Progenitor cell of endocrine pancreas (in vitro differentiated cells): ENCODE measurements around the gene P2RX7. TPM values are rescaled to one million over a fixed set of nuclear protein-coding genes. Genes with fewer than 3 reads are reported as not detected.

Experiments used
- DNase-seq: peaks from one replicate; pipeline ENCODE4 v3.0.0; 2021; ENCODE audit warnings: low spot score; ENCODE audit not compliant: unreplicated experiment
- H3K27ac Mint-ChIP-seq: 2 replicates; pipeline ENCODE4 v1.8.0; 2021; ENCODE audit warnings: mild to moderate bottlenecking, moderate library complexity, mixed read lengths
- H3K27me3 Mint-ChIP-seq: 2 replicates; pipeline ENCODE4 v1.8.0; 2021; ENCODE audit warnings: mixed read lengths
- H3K36me3 Mint-ChIP-seq: 2 replicates; pipeline ENCODE4 v1.8.0; 2022; ENCODE audit warnings: mixed read lengths; ENCODE audit not compliant: insufficient read depth
- H3K4me1 Mint-ChIP-seq: 2 replicates; pipeline ENCODE4 v1.8.0; 2021; ENCODE audit warnings: low read depth, mixed read lengths
- H3K4me3 Mint-ChIP-seq: 2 replicates; pipeline ENCODE4 v1.8.0; 2021; ENCODE audit warnings: low read depth, mild to moderate bottlenecking, moderate library complexity, mixed read lengths
- H3K9me3 Mint-ChIP-seq: 2 replicates; pipeline ENCODE4 v1.8.0; 2021; ENCODE audit warnings: low read depth, mixed read lengths
- total RNA-seq: library from RNA; stranded (reverse); gene quantifications from 2 replicates; pipeline ENCODE4 v1.2.1, GENCODE V29; 2021
- TF ChIP-seq, protein P1 (sequence below): fragments of 200-600 bp; sonication (generic); IDR thresholded peaks from one replicate; pipeline ENCODE4 v1.5.0; 2021; ENCODE audit warnings: antibody characterized with exemption, mild to moderate bottlenecking; ENCODE audit not compliant: unreplicated experiment

P2RX7 gene
- total RNA-seq, 1 donor from 2014 or later = not detected

DNA sequence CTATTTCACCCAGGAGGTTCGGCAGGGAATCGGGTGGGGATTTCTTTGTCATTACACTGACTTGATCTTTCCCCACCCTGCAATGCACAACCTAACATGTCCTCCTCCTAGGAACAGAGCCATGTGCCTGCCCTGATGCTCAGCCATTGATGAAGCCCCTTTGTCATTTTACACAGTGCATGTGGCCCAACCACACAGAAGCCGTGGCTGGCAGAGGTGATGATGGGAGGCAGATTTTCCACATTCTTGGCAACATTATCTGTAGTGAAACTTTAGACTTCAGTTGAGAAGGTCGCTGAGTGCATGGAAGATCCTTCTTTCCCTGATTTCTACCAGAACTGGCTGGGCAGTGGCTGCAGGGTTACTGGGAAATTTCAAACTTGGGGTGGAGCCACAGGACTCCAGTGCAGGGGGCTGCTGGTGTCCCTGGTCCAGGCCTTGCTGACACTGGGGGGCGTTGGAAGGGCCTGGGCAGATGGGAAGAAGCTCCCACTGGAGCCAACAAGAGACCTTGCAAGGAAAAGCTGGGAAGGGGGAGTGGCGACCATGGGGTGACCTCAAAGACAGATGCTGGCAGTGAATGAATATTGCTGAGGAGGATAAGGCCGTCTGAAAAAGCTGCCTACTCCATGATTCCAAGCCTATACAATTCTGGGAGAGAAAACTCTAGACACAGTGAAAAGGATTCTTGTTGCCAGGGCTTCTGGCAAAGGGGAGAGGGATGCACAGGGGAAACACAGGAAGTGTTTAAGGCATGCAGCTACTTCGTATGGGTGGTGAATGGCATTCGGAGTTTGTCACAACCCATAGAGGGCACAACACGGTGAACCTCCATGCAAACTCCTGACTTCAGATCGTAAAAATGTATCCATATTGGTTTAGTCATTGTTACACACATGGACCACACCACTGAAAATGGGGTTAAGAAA lies 41.8 kb upstream of the P2RX7 start:
- Mint-ChIP-seq H3K27me3 (peaks cover 81% of the 10 kb centered on the region), H3K9me3 (no peaks in the 10 kb centered on the region), H3K4me1 (peaks cover 7% of the 10 kb centered on the region), H3K36me3 (no peaks in the 10 kb centered on the region), H3K27ac (no peak overlapping the region), H3K4me3 (no peak overlapping the region)
- DNase-seq = no peak
- TF ChIP-seq, protein P1, sequence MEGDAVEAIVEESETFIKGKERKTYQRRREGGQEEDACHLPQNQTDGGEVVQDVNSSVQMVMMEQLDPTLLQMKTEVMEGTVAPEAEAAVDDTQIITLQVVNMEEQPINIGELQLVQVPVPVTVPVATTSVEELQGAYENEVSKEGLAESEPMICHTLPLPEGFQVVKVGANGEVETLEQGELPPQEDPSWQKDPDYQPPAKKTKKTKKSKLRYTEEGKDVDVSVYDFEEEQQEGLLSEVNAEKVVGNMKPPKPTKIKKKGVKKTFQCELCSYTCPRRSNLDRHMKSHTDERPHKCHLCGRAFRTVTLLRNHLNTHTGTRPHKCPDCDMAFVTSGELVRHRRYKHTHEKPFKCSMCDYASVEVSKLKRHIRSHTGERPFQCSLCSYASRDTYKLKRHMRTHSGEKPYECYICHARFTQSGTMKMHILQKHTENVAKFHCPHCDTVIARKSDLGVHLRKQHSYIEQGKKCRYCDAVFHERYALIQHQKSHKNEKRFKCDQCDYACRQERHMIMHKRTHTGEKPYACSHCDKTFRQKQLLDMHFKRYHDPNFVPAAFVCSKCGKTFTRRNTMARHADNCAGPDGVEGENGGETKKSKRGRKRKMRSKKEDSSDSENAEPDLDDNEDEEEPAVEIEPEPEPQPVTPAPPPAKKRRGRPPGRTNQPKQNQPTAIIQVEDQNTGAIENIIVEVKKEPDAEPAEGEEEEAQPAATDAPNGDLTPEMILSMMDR = no peak

DNA sequence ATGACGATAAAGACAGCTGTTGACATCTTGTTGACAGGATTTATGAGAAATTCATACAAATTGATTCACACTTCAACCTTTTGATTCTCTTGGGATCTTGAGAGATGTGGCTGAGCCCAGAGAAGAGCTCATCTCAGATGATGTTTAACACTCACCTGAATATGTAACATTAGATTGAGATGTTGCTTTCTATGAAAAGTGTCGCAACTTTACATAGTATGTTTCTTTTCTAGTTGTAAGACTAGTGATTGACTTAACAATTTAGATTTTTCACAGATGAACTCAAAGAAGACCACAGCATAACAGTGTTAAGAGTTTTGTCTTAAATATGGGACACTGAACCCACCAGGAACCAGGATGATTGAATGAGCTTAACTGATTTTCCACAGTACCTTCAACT lies 40.6 kb upstream of the P2RX7 start:
- Mint-ChIP-seq H3K27ac (no peak overlapping the region), H3K36me3 (no peaks in the 10 kb centered on the region), H3K9me3 (no peaks in the 10 kb centered on the region), H3K4me1 (peaks cover 9% of the 10 kb centered on the region), H3K4me3 (no peak overlapping the region), H3K27me3 (peaks cover 81% of the 10 kb centered on the region)
- TF ChIP-seq, protein P1 = no peak
- DNase-seq = no peak

DNA sequence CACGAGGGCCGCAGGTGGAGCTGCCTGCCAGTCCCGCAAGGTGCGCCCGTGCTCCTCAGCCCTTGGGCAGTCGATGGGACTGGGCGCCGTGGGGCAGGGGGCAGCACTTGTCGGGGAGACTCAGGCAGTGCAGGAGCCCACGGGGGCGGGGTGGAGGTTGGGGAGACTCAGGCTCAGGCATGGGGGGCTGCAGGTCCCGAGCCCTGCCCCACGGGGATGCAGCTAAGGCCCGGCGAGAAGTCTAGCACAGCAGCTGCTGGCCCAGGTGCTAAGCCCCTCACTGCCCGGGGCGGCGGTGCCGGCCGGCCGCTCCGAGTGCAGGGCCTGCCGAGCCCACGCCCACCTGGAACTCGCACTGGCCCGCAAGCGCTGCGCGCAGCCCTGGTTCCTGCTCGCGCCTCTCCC lies 39.2 kb upstream of the P2RX7 start:
- H3K9me3 Mint-ChIP-seq = no peaks in the 10 kb centered on the region
- no peak overlapping the region for H3K27ac Mint-ChIP-seq
- H3K4me3 Mint-ChIP-seq = no peak overlapping the region
- no peak for DNase-seq
- TF ChIP-seq, protein P1 = no peak
- H3K27me3 Mint-ChIP-seq = peaks cover 68% of the 10 kb centered on the region
- H3K36me3 Mint-ChIP-seq = no peaks in the 10 kb centered on the region
- peaks cover 9% of the 10 kb centered on the region for H3K4me1 Mint-ChIP-seq

DNA sequence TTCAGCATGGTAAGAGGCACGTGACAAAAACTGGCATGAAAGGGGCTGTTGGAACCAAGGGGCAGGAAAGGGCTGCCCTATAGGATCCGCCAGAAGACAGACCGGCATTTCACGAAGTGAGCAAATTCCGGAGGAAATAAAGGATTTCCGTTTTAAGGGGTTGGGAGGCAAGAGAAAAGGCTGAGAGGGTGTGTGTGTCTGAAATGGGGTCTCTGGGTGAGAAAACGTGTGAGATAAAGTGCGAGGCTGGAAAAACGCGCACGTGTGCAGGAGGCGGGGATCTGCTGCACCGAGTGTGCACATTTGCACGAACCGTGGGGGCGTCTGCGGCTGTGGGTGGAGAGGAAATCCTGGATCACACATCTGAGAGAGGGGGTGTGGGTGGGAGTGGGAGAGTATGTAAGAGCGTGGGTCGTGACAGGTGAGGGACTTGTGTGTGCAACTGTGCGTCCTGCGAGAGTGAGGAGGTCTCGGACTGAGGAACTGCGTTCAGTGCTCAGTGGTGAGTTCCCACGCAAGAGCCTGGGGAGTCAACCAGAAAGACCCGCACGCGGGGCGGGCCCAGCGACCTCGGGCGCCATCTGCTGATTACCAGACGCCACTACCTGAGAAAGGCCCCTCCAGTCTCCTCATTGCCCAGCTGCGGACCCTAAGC lies 37.0 kb upstream of the P2RX7 start:
- Mint-ChIP-seq H3K4me3 (peak overlapping the region; percentile 65), H3K4me1 (peaks cover 9% of the 10 kb centered on the region), H3K27ac (peak overlapping the region; percentile 19), H3K36me3 (peaks cover 4% of the 10 kb centered on the region), H3K9me3 (peaks cover 11% of the 10 kb centered on the region), H3K27me3 (peaks cover 57% of the 10 kb centered on the region)
- DNase-seq = peak; percentile 74
- TF ChIP-seq, protein P1 = peak; percentile 85

DNA sequence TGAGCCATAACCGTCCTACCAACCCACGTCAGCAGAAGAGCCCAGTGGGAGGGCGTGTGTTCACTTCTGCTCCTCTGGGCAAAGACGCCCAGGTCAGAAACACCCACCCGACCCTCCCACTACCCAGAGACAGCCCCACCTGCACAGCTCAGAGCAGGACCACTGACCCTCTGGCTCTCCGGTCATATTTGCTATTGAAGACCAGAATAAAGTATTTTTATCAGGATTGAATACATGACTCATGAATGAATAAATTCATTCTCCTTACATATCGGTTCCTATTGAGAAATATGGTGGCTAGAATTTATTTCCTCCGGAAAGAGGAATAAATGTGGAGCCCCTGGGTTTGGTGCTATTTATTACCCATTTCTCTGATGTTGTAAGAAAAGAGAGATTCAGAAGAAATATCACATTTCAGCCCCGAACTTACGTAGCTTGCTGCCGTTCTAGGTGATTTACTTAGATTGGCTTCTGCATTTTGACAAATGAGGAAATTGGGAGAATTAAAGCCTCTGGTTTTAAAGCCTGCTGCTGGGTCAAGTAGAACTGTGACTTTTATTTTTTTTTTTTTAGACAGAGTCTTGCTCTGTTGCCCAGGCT lies 36.4 kb upstream of the P2RX7 start:
- Mint-ChIP-seq H3K4me1 (peaks cover 9% of the 10 kb centered on the region), H3K9me3 (peaks cover 11% of the 10 kb centered on the region), H3K36me3 (peaks cover 4% of the 10 kb centered on the region), H3K27me3 (peaks cover 51% of the 10 kb centered on the region), H3K27ac (no peak overlapping the region), H3K4me3 (no peak overlapping the region)
- TF ChIP-seq, protein P1 = no peak
- no peak for DNase-seq
